SK-N-MC (cell line): Measurements from ENCODE around the gene MBTD1.

Experiments used
- FOXP2 ChIP-seq: optimal IDR thresholded peaks from 2 replicates; pipeline ENCODE3; 2011; ENCODE audit warnings: mild to moderate bottlenecking, moderate library complexity; ENCODE audit not compliant: insufficient read depth; ENCODE audit errors: extremely low read length, control extremely low read depth
- POLR2AphosphoS5 ChIP-seq: IDR thresholded peaks from 2 replicates; pipeline ENCODE4 v1.6.1; 2012; ENCODE audit warnings: mild to moderate bottlenecking, low read depth, low read length, borderline replicate concordance

DNA sequence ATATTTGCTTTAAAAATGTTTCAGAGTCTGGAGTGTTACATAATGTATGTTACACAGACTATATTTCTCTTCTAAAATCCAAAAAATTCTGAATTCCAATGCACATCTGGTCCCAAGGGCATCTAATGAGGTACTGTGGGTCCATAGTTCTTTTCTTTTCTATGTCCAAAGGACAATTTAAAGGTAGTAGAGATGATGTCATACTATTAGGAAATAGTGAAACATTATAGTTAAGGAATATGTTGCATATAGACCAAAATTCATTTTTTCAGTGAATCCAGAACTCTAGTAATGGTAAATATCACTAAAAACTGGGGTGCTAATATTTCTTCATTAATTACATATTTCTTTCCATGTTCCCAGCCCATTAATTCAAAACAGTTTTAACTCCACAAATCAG is 70.7 kb downstream of the MBTD1 start:
- TF ChIP-seq POLR2AphosphoS5, result no peak
- TF ChIP-seq FOXP2, result no peak
